ENCODE data around the gene EFHD2.

EFHD2 gene

DNA sequence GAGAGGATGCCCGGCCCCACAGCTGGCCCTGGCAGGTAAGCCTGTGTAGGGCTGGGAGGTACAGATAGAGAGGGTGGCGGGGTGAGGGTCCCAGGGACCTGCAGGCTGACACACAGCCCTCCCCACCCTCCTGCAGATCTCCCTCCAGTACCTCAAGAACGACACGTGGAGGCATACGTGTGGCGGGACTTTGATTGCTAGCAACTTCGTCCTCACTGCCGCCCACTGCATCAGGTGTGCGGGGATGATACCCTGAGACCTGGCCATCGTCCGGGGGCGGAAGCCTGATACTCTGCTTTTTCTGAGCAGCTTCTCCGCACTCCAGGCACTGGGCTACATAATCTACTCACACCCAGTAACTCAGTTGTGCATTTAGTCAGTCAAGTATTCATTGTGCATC lies 30.7 kb downstream of the EFHD2 start:
- DNase-seq (ENCODE audit: low read depth): no peak
- TF ChIP-seq, protein P1, sequence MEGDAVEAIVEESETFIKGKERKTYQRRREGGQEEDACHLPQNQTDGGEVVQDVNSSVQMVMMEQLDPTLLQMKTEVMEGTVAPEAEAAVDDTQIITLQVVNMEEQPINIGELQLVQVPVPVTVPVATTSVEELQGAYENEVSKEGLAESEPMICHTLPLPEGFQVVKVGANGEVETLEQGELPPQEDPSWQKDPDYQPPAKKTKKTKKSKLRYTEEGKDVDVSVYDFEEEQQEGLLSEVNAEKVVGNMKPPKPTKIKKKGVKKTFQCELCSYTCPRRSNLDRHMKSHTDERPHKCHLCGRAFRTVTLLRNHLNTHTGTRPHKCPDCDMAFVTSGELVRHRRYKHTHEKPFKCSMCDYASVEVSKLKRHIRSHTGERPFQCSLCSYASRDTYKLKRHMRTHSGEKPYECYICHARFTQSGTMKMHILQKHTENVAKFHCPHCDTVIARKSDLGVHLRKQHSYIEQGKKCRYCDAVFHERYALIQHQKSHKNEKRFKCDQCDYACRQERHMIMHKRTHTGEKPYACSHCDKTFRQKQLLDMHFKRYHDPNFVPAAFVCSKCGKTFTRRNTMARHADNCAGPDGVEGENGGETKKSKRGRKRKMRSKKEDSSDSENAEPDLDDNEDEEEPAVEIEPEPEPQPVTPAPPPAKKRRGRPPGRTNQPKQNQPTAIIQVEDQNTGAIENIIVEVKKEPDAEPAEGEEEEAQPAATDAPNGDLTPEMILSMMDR (IDR thresholded peaks at IDR 0.05; ENCODE audit: low read depth, low read length): no peak
- no peak for TF ChIP-seq MYC (IDR thresholded peaks at IDR 0.05; ENCODE audit: low read depth, low read length)
- TF ChIP-seq POLR2A (IDR thresholded peaks at IDR 0.05; ENCODE audit: extremely low read depth, insufficient read length): no peak
- TF ChIP-seq, protein P2, sequence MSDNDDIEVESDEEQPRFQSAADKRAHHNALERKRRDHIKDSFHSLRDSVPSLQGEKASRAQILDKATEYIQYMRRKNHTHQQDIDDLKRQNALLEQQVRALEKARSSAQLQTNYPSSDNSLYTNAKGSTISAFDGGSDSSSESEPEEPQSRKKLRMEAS (IDR thresholded peaks at IDR 0.05; ENCODE audit: low read depth, low read length): no peak
- no peak overlapping the region for H3K4me3 ChIP-seq (ENCODE audit: low read depth, low read length)

- no peak for TF ChIP-seq MYC (IDR thresholded peaks at IDR 0.05; ENCODE audit: low read depth, low read length)
- TF ChIP-seq POLR2A (IDR thresholded peaks at IDR 0.05; ENCODE audit: extremely low read depth, insufficient read length): no peak
- TF ChIP-seq, protein P2 (IDR thresholded peaks at IDR 0.05; ENCODE audit: low read depth, low read length): no peak
- TF ChIP-seq, protein P1 (IDR thresholded peaks at IDR 0.05; ENCODE audit: low read depth, low read length): no peak
- H3K4me3 ChIP-seq (ENCODE audit: low read depth, low read length): no peak overlapping the region
- no peak for DNase-seq (ENCODE audit: low read depth)
These were observed 31.6 kb downstream of the EFHD2 start for GRCh38 chr1:15441247-15441646.

GRCh38 chr1:15442119-15442518 lies 32.4 kb downstream of the EFHD2 start:
- no peak for DNase-seq (ENCODE audit: low read depth)
- H3K4me3 ChIP-seq (ENCODE audit: low read depth, low read length): no peak overlapping the region
- TF ChIP-seq MYC (IDR thresholded peaks at IDR 0.05; ENCODE audit: low read depth, low read length): no peak
- TF ChIP-seq, protein P1 (IDR thresholded peaks at IDR 0.05; ENCODE audit: low read depth, low read length): no peak
- no peak for TF ChIP-seq POLR2A (IDR thresholded peaks at IDR 0.05; ENCODE audit: extremely low read depth, insufficient read length)
- TF ChIP-seq, protein P2 (IDR thresholded peaks at IDR 0.05; ENCODE audit: low read depth, low read length): no peak

DNA sequence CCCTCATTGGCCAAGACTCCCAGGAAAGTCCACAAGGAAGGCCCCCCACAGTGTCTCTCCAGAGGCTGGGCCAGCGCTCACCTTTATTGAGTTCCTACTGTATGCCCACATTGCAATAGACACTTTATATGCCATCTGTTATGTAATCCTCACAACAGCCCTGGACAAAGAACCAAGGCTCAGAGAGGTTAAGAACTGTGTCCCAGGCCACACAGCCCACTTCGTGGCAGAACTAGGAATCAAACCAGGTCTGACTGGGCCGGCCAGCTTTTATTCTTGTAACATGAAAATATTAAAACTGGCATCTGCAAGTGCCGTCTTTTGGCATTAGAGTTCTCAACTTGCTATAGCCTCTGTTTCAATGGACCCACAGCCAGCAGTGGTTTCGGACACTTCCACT lies 33.1 kb downstream of the EFHD2 start:
- no peak for DNase-seq (ENCODE audit: low read depth)
- H3K4me3 ChIP-seq (ENCODE audit: low read depth, low read length): no peak overlapping the region
- TF ChIP-seq, protein P2 (IDR thresholded peaks at IDR 0.05; ENCODE audit: low read depth, low read length): no peak
- TF ChIP-seq MYC (IDR thresholded peaks at IDR 0.05; ENCODE audit: low read depth, low read length) (no peak), POLR2A (IDR thresholded peaks at IDR 0.05; ENCODE audit: extremely low read depth, insufficient read length) (no peak)
- TF ChIP-seq, protein P1 (IDR thresholded peaks at IDR 0.05; ENCODE audit: low read depth, low read length): no peak

- DNase-seq (ENCODE audit: low read depth): no peak
- H3K4me3 ChIP-seq (ENCODE audit: low read depth, low read length): no peak overlapping the region
- TF ChIP-seq, protein P2 (IDR thresholded peaks at IDR 0.05; ENCODE audit: low read depth, low read length): no peak
- no peak for TF ChIP-seq MYC (IDR thresholded peaks at IDR 0.05; ENCODE audit: low read depth, low read length)
- TF ChIP-seq POLR2A (IDR thresholded peaks at IDR 0.05; ENCODE audit: extremely low read depth, insufficient read length): no peak
- TF ChIP-seq, protein P1 (IDR thresholded peaks at IDR 0.05; ENCODE audit: low read depth, low read length): no peak
These were observed 33.6 kb downstream of the EFHD2 start for GRCh38 chr1:15443281-15443680.
